Fibroblast of lung (primary cell): Measurements from ENCODE around the gene NEK9.

Source experiments
- CTCF ChIP-seq, 2 donors: IDR thresholded peaks in 1 of 2; conservative IDR thresholded peaks in 1 of 2; 1 replicate in 1 of 2; 2 replicates in 1 of 2; pipeline ENCODE4 v1.5.1; 2011 to 2012; ENCODE audit warnings: low read length in 2 of 2, control low read depth in 1 of 2, inconsistent platforms in 1 of 2, low read depth in 1 of 2, mild to moderate bottlenecking in 1 of 2
- EZH2 ChIP-seq: IDR thresholded peaks from 2 replicates; pipeline ENCODE4 v1.5.1; 2012; ENCODE audit warnings: low read length, control low read depth, mild to moderate bottlenecking; ENCODE audit errors: missing control alignments

GRCh38 chr14:75138492-75138891 is 11.6 kb upstream of the NEK9 start:
- TF ChIP-seq CTCF (conservative IDR thresholded peaks at IDR 0.05 in 1 of 2, IDR thresholded peaks at IDR 0.05 in 1 of 2; ENCODE audit: low read depth in 1 of 2, low read length in 2 of 2) (no peak), EZH2 (no peak)
